ENCODE results near the gene ALDH5A1.

GRCh38 chr6:24545183-24545582 lies 50.4 kb downstream of the ALDH5A1 start:
- TF ChIP-seq EZH2 (IDR thresholded peaks at IDR 0.05; ENCODE audit: insufficient read depth, low read length) (no peak), CTCF (IDR thresholded peaks at IDR 0.05; ENCODE audit: insufficient read depth, low read depth, low read length) (no peak)

All from astrocyte (in vitro differentiated cells and primary cell).